ENCODE data around the gene C3.
"Not testable (repeated sequence)": the region's sequence is repeated elsewhere in the genome, so short reads cannot be mapped to it uniquely, and the experiment has no call there.

C3 gene

DNA sequence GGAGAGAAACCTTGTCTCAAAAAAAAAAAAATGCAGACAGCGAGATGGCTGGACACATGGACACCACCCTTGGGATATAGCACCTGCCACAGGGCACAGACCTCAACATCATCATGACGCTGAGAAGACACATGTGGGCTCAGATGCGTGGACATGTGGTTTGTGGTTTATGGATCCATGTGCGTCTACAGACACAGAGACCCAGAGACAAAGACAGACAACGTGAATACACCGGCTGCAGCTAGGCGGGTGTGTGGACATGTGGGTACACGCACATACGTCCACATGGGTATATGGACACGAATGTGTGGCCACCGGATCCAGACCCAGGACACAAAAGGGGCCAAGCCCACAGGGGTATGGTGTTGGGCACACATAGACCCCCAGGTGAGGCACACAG is 51.8 kb downstream of the C3 start:
- H3K4me1 ChIP-seq (ENCODE audit: insufficient read depth, low read length) = no peaks in the 10 kb centered on the region
- no peaks in the 10 kb centered on the region for H3K36me3 ChIP-seq (ENCODE audit: insufficient read depth, low read length)
- no peak overlapping the region for H3K9ac ChIP-seq (ENCODE audit: low read depth, low read length)
- no peak overlapping the region for H3K4me3 ChIP-seq (ENCODE audit: low read length)
- no peaks in the 10 kb centered on the region for H3K27me3 ChIP-seq (ENCODE audit: insufficient read depth, low read length)
- WGBS = 82% methylated on average over 11 of the region's 11 CpGs
- 0 out of 2 replicates have a peak, but pooled peaks cover under 1% of the 10 kb centered on the region for H3K9me3 ChIP-seq (ENCODE audit: insufficient read depth, low read depth, low read length)
- no peak overlapping the region for H3K27ac ChIP-seq (ENCODE audit: low read depth, low read length)

GRCh38 chr19:6667114-6667627 is 53.3 kb downstream of the C3 start:
- no peak overlapping the region for H3K27ac ChIP-seq (ENCODE audit: low read depth, low read length)

DNA sequence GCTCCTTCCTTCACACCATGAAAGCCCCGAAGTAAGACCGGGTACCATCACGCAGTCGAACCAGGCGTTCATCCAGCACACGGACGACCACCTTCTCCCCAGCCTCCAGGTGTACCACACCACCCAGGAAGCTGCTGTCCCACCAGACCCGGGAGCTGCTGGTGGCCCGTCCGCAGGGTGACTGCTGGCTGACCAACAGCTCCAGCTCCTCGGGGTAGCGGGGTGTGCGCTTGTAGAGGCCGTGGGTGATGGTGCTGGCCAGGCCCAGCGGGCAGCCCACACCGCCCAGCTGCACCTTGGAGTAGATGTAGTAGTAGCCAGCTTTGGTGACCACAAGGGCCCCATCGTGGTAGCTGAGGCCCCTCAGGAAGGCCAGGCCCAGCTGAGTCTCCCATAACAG is 55.5 kb downstream of the C3 start:
- H3K27ac ChIP-seq (ENCODE audit: low read depth, low read length) = no peak overlapping the region
- no peaks in the 10 kb centered on the region for H3K36me3 ChIP-seq (ENCODE audit: insufficient read depth, low read length)
- WGBS = 92% methylated on average over 17 of the region's 17 CpGs
- H3K4me3 ChIP-seq (ENCODE audit: low read length) = no peak overlapping the region
- H3K9ac ChIP-seq (ENCODE audit: low read depth, low read length) = no peak overlapping the region
- peaks cover 14% of the 10 kb centered on the region for H3K9me3 ChIP-seq (ENCODE audit: insufficient read depth, low read depth, low read length)
- no peaks in the 10 kb centered on the region; the same call in 1 of the 2 replicates for H3K27me3 ChIP-seq (ENCODE audit: insufficient read depth, low read length)
- no peaks in the 10 kb centered on the region for H3K4me1 ChIP-seq (ENCODE audit: insufficient read depth, low read length)

More at GRCh38 chr19:6667114-6667627, 53.3 kb downstream of the C3 start:
- no peaks in the 10 kb centered on the region for H3K36me3 ChIP-seq (ENCODE audit: insufficient read depth, low read length)
- H3K9ac ChIP-seq (ENCODE audit: low read depth, low read length) = no peak overlapping the region
- H3K9me3 ChIP-seq (ENCODE audit: insufficient read depth, low read depth, low read length) = peaks cover 13% of the 10 kb centered on the region
- H3K4me1 ChIP-seq (ENCODE audit: insufficient read depth, low read length) = no peaks in the 10 kb centered on the region
- no peaks in the 10 kb centered on the region for H3K27me3 ChIP-seq (ENCODE audit: insufficient read depth, low read length)
- WGBS = 83% methylated on average over 13 of the region's 14 CpGs
- no peak overlapping the region for H3K4me3 ChIP-seq (ENCODE audit: low read length)

DNA sequence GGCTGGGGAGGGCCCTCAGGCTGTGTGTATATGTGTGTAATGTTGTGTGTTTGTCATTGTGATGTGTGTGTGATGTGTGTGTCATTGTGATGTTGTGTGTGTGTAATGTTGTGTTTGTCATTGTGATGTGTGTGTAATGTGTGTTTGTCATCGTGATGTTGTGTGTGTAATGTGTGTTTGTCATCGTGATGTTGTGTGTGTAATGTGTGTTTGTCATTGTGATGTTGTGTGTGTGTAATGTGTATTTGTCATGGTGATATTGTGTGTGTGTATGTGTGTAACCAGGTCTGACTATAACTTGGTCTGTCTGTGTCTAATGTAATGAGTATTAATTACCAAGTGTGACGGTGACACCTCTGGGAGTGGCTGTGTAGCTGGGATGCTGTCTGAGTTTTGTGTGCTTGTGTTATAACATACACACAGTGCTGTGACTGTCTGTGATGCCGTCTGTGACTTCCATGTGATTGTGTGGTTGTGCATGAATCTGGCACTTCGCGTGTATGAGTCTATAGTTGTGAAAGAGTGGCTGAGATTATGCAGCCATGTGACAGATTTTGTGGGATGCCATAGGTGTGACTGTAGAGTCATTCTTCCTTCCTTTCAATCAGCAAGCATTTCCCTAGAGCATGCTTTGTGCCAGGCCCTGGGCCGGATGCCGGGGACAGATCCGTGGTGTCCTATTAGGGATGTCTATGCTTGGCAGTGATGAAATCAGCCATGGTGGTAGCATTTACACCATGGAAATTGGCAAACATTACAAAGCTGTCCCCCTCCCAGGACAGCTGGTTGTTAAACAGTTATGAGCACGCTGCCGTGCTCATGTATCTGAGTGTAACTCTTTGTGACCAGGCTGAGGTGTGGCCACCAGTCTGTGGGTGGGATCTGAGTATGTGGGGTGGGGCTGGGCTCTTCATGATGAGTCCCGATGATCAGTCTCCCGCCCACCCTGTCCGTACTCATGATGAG is 56.9 kb downstream of the C3 start:
- H3K9me3 ChIP-seq (ENCODE audit: insufficient read depth, low read depth, low read length) = peaks cover 16% of the 10 kb centered on the region
- no peak overlapping the region for H3K4me3 ChIP-seq (ENCODE audit: low read length)
- no peaks in the 10 kb centered on the region for H3K4me1 ChIP-seq (ENCODE audit: insufficient read depth, low read length)
- no peak overlapping the region for H3K27ac ChIP-seq (ENCODE audit: low read depth, low read length)
- 85% methylated on average over 11 of the region's 14 CpGs for WGBS
- no peaks in the 10 kb centered on the region; the same call in 1 of the 2 replicates for H3K27me3 ChIP-seq (ENCODE audit: insufficient read depth, low read length)
- no peaks in the 10 kb centered on the region for H3K36me3 ChIP-seq (ENCODE audit: insufficient read depth, low read length)
- no peak overlapping the region for H3K9ac ChIP-seq (ENCODE audit: low read depth, low read length)

- 77% methylated on average over 5 of the region's 5 CpGs for WGBS
- no peaks in the 10 kb centered on the region for H3K36me3 ChIP-seq (ENCODE audit: insufficient read depth, low read length)
These were observed 57.7 kb downstream of the C3 start for GRCh38 chr19:6662702-6663101.

GRCh38 chr19:6661509-6662244 is 58.8 kb downstream of the C3 start:
- not testable (repeated sequence) for H3K27ac ChIP-seq (ENCODE audit: low read depth, low read length); H3K4me1 ChIP-seq (ENCODE audit: insufficient read depth, low read length); H3K36me3 ChIP-seq (ENCODE audit: insufficient read depth, low read length); H3K9ac ChIP-seq (ENCODE audit: low read depth, low read length); H3K27me3 ChIP-seq (ENCODE audit: insufficient read depth, low read length); H3K4me3 ChIP-seq (ENCODE audit: low read length)
- WGBS = 63% methylated on average over 8 of the region's 10 CpGs
- peaks cover 22% of the 10 kb centered on the region for H3K9me3 ChIP-seq (ENCODE audit: insufficient read depth, low read depth, low read length)

More at GRCh38 chr19:6662702-6663101, 57.7 kb downstream of the C3 start:
- Histone ChIP-seq H3K9ac (ENCODE audit: low read depth, low read length) (no peak overlapping the region), H3K27me3 (ENCODE audit: insufficient read depth, low read length) (no peaks in the 10 kb centered on the region; the same call in 1 of the 2 replicates), H3K4me1 (ENCODE audit: insufficient read depth, low read length) (no peaks in the 10 kb centered on the region), H3K27ac (ENCODE audit: low read depth, low read length) (no peak overlapping the region), H3K4me3 (ENCODE audit: low read length) (no peak overlapping the region), H3K9me3 (ENCODE audit: insufficient read depth, low read depth, low read length) (peaks cover 19% of the 10 kb centered on the region)

DNA sequence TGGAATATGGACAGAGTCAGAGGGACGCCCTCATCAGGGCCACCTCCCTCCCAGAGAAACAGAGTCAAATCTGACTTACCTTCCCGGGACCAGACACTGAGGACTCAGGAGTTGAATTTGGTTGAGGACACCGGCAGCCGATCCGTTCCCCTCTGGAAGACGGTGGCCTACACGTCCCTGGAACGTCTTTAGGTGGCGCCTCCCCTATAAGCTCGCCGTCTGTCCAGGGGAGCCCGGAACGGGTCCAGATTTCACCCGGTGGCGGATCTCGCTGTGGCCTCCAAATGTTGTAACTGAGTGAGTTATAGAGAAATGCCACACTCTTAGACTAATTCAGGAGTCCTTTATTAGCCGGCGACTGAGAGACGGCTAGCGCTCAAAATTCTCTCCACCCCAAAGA is 59.5 kb downstream of the C3 start:
- no peak overlapping the region for H3K9ac ChIP-seq (ENCODE audit: low read depth, low read length)
- WGBS = 90% methylated on average over 16 of the region's 20 CpGs
- no peaks in the 10 kb centered on the region; the same call in 1 of the 2 replicates for H3K27me3 ChIP-seq (ENCODE audit: insufficient read depth, low read length)
- H3K4me3 ChIP-seq (ENCODE audit: low read length) = no peak overlapping the region
- H3K9me3 ChIP-seq (ENCODE audit: insufficient read depth, low read depth, low read length) = peaks cover 22% of the 10 kb centered on the region
- no peaks in the 10 kb centered on the region for H3K4me1 ChIP-seq (ENCODE audit: insufficient read depth, low read length)
- no peaks in the 10 kb centered on the region for H3K36me3 ChIP-seq (ENCODE audit: insufficient read depth, low read length)
- no peak overlapping the region; the same call in 1 of the 2 replicates for H3K27ac ChIP-seq (ENCODE audit: low read depth, low read length)

GRCh38 chr19:6656390-6656789 is 64.1 kb downstream of the C3 start:
- H3K27ac ChIP-seq (ENCODE audit: low read depth, low read length); H3K9ac ChIP-seq (ENCODE audit: low read depth, low read length); H3K4me1 ChIP-seq (ENCODE audit: insufficient read depth, low read length); H3K27me3 ChIP-seq (ENCODE audit: insufficient read depth, low read length); H3K4me3 ChIP-seq (ENCODE audit: low read length); H3K36me3 ChIP-seq (ENCODE audit: insufficient read depth, low read length): not testable (repeated sequence)
- 86% methylated on average over 8 of the region's 9 CpGs for WGBS
- peaks cover 26% of the 10 kb centered on the region; the same call in 1 of the 2 replicates for H3K9me3 ChIP-seq (ENCODE audit: insufficient read depth, low read depth, low read length)

DNA sequence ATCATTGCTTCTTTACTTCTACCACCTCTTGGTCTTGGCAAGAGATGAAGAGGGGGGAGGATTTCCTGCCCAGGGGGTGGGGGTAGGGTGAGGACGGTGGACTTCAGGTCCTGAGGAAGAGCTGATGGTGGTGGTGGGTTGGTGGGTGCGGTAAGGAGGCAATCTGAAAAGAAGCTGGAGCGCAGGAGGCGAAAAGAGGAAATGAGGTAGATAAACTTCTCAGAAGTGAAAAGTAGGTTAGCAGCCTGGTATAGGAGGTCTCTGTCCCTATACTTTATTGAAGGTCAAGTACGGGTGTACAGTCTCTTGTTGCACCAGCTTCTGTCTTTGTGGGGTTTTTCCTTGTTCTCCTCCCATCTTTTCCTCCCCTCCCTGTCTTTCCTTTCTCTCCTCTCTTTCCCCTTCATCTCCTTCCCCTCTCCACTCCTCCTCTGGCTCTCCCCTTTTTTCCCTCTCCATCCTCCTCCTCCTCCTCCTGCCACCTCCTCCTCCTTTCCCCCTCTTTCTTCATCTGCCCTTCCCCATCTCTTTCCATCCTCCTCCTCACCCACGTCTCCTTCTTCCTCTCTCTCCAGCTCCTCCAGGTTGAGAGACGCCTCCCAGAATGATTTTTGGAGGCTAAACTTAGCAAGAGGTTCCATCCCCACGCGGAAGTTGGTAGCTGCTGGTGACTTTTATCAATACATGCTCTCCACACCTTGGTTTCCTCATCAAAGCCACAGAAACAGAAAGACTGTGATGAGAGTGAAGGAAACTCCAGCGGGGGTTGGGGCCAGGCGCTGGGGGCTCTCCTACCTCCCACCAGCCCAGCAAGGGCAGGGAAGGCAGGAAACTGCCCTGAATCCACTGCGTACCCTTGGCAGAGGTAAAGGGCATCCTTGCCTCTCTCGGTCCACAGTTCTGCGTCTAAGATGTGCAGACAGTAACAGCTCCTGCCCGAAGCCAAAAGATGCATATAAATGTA is 65.8 kb downstream of the C3 start:
- no peaks in the 10 kb centered on the region for H3K27me3 ChIP-seq (ENCODE audit: insufficient read depth, low read length)
- 84% methylated on average over 15 of the region's 15 CpGs for WGBS
- no peak overlapping the region for H3K27ac ChIP-seq (ENCODE audit: low read depth, low read length)
- no peak overlapping the region for H3K4me3 ChIP-seq (ENCODE audit: low read length)
- no peaks in the 10 kb centered on the region for H3K36me3 ChIP-seq (ENCODE audit: insufficient read depth, low read length)
- peaks cover 40% of the 10 kb centered on the region; the same call in 1 of the 2 replicates for H3K9me3 ChIP-seq (ENCODE audit: insufficient read depth, low read depth, low read length)
- H3K4me1 ChIP-seq (ENCODE audit: insufficient read depth, low read length) = no peaks in the 10 kb centered on the region
- H3K9ac ChIP-seq (ENCODE audit: low read depth, low read length) = no peak overlapping the region

DNA sequence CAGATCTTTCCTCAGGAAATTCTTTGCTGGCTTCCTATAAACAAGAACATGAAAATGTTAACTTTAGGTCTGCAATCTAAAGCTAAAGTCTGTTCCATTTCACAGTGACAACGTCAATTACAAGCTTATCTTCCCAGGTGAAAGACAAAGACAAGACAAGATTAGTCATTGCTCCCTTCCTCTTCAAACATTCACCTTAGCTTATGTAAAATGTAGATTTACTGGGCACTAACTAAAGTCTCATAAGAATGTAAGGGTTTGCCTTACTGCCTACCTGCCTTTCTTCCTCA is 67.7 kb downstream of the C3 start:
- H3K27me3 ChIP-seq (ENCODE audit: insufficient read depth, low read length) = no peaks in the 10 kb centered on the region
- H3K4me1 ChIP-seq (ENCODE audit: insufficient read depth, low read length) = no peaks in the 10 kb centered on the region
- no peak overlapping the region for H3K27ac ChIP-seq (ENCODE audit: low read depth, low read length)
- H3K9ac ChIP-seq (ENCODE audit: low read depth, low read length) = no peak overlapping the region
- 24% methylated on average over 1 of the region's 1 CpG for WGBS
- no peak overlapping the region for H3K4me3 ChIP-seq (ENCODE audit: low read length)
- peaks cover 49% of the 10 kb centered on the region for H3K9me3 ChIP-seq (ENCODE audit: insufficient read depth, low read depth, low read length)
- H3K36me3 ChIP-seq (ENCODE audit: insufficient read depth, low read length) = no peaks in the 10 kb centered on the region

Data from HUES64 (cell line).